GM12864 (cell line): Measurements from ENCODE around the gene PTDSS2.

Experiments used
- DNase-seq: peaks from one replicate; pipeline ENCODE4 v3.0.0-alpha.2; 2011; ENCODE audit warnings: low read depth
- H3K4me3 ChIP-seq: 2 replicates; pipeline ENCODE4 v1.5.1; 2011; ENCODE audit warnings: mild to moderate bottlenecking, low read depth, low read length, control low read depth
- CTCF ChIP-seq: IDR thresholded peaks from 2 replicates; pipeline ENCODE4 v1.5.1; 2011; ENCODE audit warnings: low read depth, mild to moderate bottlenecking, moderate library complexity, low read length, control low read depth, inconsistent platforms; ENCODE audit errors: missing control alignments

PTDSS2 gene

GRCh38 chr11:416051-416756, 33.9 kb upstream of the PTDSS2 start:
- no peak for TF ChIP-seq CTCF
- H3K4me3 ChIP-seq: peak overlapping the region; percentile 49; the same call in 1 of the 2 replicates
- DNase-seq: no peak

- H3K4me3 ChIP-seq: peak overlapping the region; percentile 49
Observed at GRCh38 chr11:416757-417621, 33.1 kb upstream of the PTDSS2 start.

DNA sequence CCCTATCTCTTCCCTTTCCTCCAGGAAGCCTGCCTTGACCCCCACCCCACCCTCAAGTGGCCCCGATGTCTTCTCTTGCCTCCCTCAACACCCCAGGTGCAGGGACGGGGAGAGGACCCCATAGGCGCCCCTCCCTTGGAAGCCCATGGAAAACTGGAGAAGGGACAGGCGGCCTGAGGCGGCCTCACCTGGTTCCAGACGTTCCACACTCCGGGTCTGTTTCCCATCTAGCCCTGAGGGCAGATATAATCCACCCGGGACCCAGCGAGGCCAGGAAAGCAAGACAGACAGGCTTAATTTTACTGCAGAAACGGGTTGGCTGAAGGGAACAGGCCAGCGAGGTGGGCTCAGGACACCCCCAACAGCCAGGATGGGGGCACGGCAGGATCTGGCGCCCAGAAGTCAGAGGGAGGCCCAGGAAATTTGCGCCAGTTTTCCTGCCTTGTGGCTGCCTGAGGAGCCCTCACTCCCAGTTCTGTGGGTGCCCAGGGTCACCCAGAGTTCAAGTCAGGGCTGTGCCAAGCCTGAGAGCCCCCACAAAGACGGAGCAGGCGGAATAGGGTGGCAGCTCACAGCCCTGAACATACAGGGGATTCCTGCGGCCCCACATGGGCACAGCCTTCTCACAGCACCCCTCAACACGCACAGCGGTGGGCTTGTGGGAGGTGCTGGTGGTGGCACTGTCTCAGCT, 32.3 kb upstream of the PTDSS2 start:
- no peak overlapping the region; the same call in 1 of the 2 replicates for H3K4me3 ChIP-seq
- DNase-seq: no peak
- no peak for TF ChIP-seq CTCF

More at GRCh38 chr11:416757-417621, 33.1 kb upstream of the PTDSS2 start:
- no peak for TF ChIP-seq CTCF
- no peak for DNase-seq

- TF ChIP-seq CTCF: no peak
- no peak overlapping the region for H3K4me3 ChIP-seq
- DNase-seq: no peak
Observed at GRCh38 chr11:418343-419247, 31.5 kb upstream of the PTDSS2 start.

DNA sequence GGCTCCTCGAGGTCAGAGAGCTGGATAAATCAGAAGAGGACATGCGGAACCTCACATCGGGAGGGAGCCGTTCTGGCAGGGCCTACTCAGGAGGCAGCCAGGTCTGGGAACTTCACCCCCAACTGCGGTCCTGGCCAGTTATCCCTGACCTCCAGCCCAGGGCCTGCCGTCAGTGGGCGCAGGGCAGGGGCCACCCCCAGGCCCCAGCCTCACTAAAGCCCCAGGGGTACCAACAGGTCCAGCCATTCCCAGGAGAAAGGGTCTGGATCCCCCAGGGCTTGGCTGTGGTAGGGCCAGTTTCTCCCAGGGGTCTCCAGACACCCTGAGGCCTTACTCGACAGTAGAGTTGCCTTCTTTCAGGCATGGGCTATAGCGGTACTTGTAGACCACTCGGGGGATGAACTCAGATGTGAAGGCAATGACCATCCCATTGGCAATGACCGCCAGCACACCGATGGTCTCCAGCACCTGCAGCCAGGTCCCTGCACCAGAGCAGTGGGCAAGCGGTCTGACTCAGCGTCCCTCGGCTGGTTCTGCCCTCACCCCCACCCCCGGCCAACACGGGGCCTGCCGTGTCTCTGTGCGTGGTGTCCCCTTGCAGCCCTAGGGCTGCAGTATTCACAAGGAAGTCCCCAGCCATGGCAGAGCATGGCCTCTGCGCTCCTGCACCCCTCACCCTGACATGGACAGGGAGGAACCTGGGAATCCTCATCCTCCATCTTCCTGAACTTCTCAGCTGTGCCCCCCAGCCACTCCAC, 30.7 kb upstream of the PTDSS2 start:
- no peak for TF ChIP-seq CTCF
- no peak for DNase-seq
- H3K4me3 ChIP-seq: no peak overlapping the region
